GM12891 (cell line): ENCODE data around the gene STK17A.
"Not testable (repeated sequence)": the region's sequence is repeated elsewhere in the genome, so short reads cannot be mapped to it uniquely, and the experiment has no call there.

Experiments
- DNase-seq: peaks from one replicate; pipeline ENCODE4 v3.0.0; 2011; ENCODE audit warnings: low spot score; ENCODE audit not compliant: insufficient read length
- FAIRE-seq: peaks from 2 replicates; lab custom pipeline; 2011; peaks lifted over from hg19 to GRCh38; lab: Jason Lieb, UNC
- PAX5 ChIP-seq: IDR thresholded peaks from 2 replicates; pipeline ENCODE4 v1.6.1; 2011; ENCODE audit warnings: low read length, moderate library complexity, mild to moderate bottlenecking; ENCODE audit not compliant: insufficient read depth, severe bottlenecking
- POLR2A ChIP-seq: IDR thresholded peaks from 2 replicates; pipeline ENCODE4 v1.6.1; 2011; ENCODE audit warnings: low read depth, low read length, control low read depth
- POLR2AphosphoS5 ChIP-seq: IDR thresholded peaks from 2 replicates; pipeline ENCODE4 v1.6.1; 2011; ENCODE audit warnings: low read depth, low read length, control low read depth
- POU2F2 ChIP-seq: IDR thresholded peaks from 2 replicates; pipeline ENCODE4 v1.6.1; 2011; ENCODE audit warnings: low read depth, mild to moderate bottlenecking, control low read depth, low read length, moderate library complexity
- SPI1 ChIP-seq: IDR thresholded peaks from 2 replicates; pipeline ENCODE4 v1.6.1; 2011; ENCODE audit warnings: low read depth, low read length, control low read depth
- TAF1 ChIP-seq: IDR thresholded peaks from 2 replicates; pipeline ENCODE4 v1.6.1; 2011; ENCODE audit warnings: low read depth, low read length, control low read depth

STK17A gene

GRCh38 chr7:43669286-43670081 is 86.6 kb downstream of the STK17A start:
- DNase-seq: no peak
- FAIRE-seq: no peak
- peak; percentile 88; the same call in 1 of the 2 replicates for TF ChIP-seq POU2F2
- no peak for TF ChIP-seq POLR2AphosphoS5

GRCh38 chr7:43671521-43671920 is 88.6 kb downstream of the STK17A start:
- FAIRE-seq (no peak), DNase-seq (no peak)
- TF ChIP-seq POLR2AphosphoS5 (no peak), SPI1 (no peak), POLR2A (no peak), TAF1 (no peak), POU2F2 (no peak), PAX5 (no peak)

GRCh38 chr7:43673243-43673976 is 90.5 kb downstream of the STK17A start:
- 0 out of 2 replicates have a peak, but pooled peaks have one; percentile 3 for TF ChIP-seq SPI1
- FAIRE-seq, DNase-seq: not testable (repeated sequence)

GRCh38 chr7:43674559-43675436 is 91.9 kb downstream of the STK17A start:
- no peak for TF ChIP-seq POLR2A
- no peak for TF ChIP-seq SPI1
- no peak for TF ChIP-seq TAF1
- no peak for TF ChIP-seq POU2F2
- TF ChIP-seq POLR2AphosphoS5: no peak
- no peak for TF ChIP-seq PAX5
- no peak for DNase-seq
- no peak for FAIRE-seq
